Heart right ventricle (tissue), 16 donors: ENCODE measurements around the gene EME2. TPM values are rescaled to one million over a fixed set of nuclear protein-coding genes. Genes with fewer than 3 reads are reported as not detected.
A peak's percentile ranks its signal among the peaks of the same experiment; 100 is the strongest.

Experiments
- ATAC-seq, 8 donors: fragments of 200-7000 bp; cut with Tn5 transposase; one replicate each; pipeline ENCODE4 v1.9.1; 2020; ENCODE audit warnings: mild to moderate bottlenecking in 8 of 8, moderate library complexity in 8 of 8, moderate number of reproducible peaks in 1 of 8
- DNase-seq, 2 donors: peaks; one replicate each; pipeline ENCODE4 v3.0.0-alpha.2; 2020
- H3K27ac ChIP-seq, 10 donors: fragments of 200-600 bp; sonication (generic) in 2 of 10; one replicate each; pipeline versions ENCODE4 v1.5.0 to v1.8.0; 2020 to 2022; ENCODE audit warnings: mild to moderate bottlenecking in 3 of 10
- H3K27me3 ChIP-seq, 7 donors: fragments of 200-600 bp; one replicate each; pipeline ENCODE4 v1.8.0; 2021 to 2022; ENCODE audit warnings: mild to moderate bottlenecking in 2 of 7
- H3K36me3 ChIP-seq, 9 donors: fragments of 200-600 bp; sonication (generic) in 1 of 9; one replicate each; pipeline versions ENCODE4 v1.5.0 to v1.8.0; 2020 to 2022; ENCODE audit warnings: mild to moderate bottlenecking in 2 of 9
- H3K4me1 ChIP-seq, 9 donors: fragments of 200-600 bp; sonication (generic) in 1 of 9; one replicate each; pipeline versions ENCODE4 v1.5.0 to v1.8.0; 2020 to 2022; ENCODE audit warnings: mild to moderate bottlenecking in 4 of 9
- H3K4me3 ChIP-seq, 10 donors: fragments of 200-600 bp; sonication (generic) in 2 of 10; one replicate each; pipeline versions ENCODE4 v1.5.0 to v1.8.0; 2020 to 2022; ENCODE audit warnings: mild to moderate bottlenecking in 7 of 10, moderate library complexity in 2 of 10
- H3K9me3 ChIP-seq, 11 donors: fragments of 200-600 bp in 10 of 11; sonication (generic) in 2 of 11; one replicate each; pipeline versions ENCODE4 v1.5.0 to v1.8.0; 2013 to 2022; ENCODE audit warnings: mild to moderate bottlenecking in 2 of 11, control low read depth in 1 of 11, moderate library complexity in 1 of 11
- CTCF ChIP-seq, 9 donors: fragments of 200-600 bp; sonication (generic) in 2 of 9; IDR thresholded peaks; one replicate each; pipeline versions ENCODE4 v1.5.0 to v1.8.0; 2021 to 2022; ENCODE audit warnings: antibody characterized with exemption in 9 of 9, mild to moderate bottlenecking in 5 of 9, moderate library complexity in 1 of 9
- WGBS, 2 donors: extraction: QIAGEN DNeasy Blood & Tissue Kit; methylation state at CpG; one replicate each; pipeline ENCODE4 v1.1.7; 2013; ENCODE audit warnings: inconsistent platforms in 1 of 2; 5-methylcytosine and 5-hydroxymethylcytosine counted together
- intact Hi-C, 10 donors: fragments of 100-400 bp; cut with DNase I; formaldehyde crosslinking; loops; one replicate each; pipeline versions ENCODE4 v1.11.1 to v1.14.2; 2022
- polyA plus RNA-seq, 2 donors: library from polyadenylated mRNA; stranded (reverse); fragments of 200-250 nt; gene quantifications; one replicate each; pipeline ENCODE4 v1.2.3, GENCODE V29; 2013
- total RNA-seq, 10 donors: library from RNA; stranded (reverse); fragmentation: NEBNext Ultra II Directional in 3 of 10; extraction: Animal tissue kit (Norgen Biotek cat#: 25700) in 3 of 10; gene quantifications; one replicate each; pipeline versions ENCODE4 v1.2.1 to v1.2.4, GENCODE V29; 2021 to 2023
- donor health status: Arrhythmogenic right ventricular cardiomyopathy.
- donor health status: ischemic (EF 13 %, LVEDD 7.1; RV severe dilation, severe dysfunction).
- donor health status: healthy with polysubstance abuse.
- donor health status: DM: no; HTN: yes; CAD: no.
- donor health status: DM: no; HTN: no; CAD: no.
- donor health status: ischemic (EF 25% LVEDD 6.9; RV normal size, moderate dysfunction).
- donor health status: ischemic (EF 25% LVEDD 5.7; RV mildly dilated, moderate dysfunction).
- donor health status: healthy.
- donor health status: DM: yes; HTN: yes; CAD: no.
- donor health status: Ischemic cardiomyopathy.
- donor health status: ischemic (EF 35%, LVEDD 5.7; RV mildly dilated, moderate dysfunction).
- donor health status: nonischemic (EF 11% LVEDD 7.7; RV severe dilation, severe dysfunction).
- donor health status: DM: yes; HTN: yes; CAD: no.
- donor health status: PGD.
- donor health status: ischemic (EF 29% LVEDD 5.4; RV normal size, mild dysfunction).
- donor health status: nonischemic (EF 23%, LVEDD 6.1; RV moderate dilation, normal function).

Gene EME2
- total and polyA plus RNA-seq, 12 donors: 3.0 to 17.9 (median 7.3) TPM

GRCh38 chr16:1776991-1777374 lies 4.4 kb downstream of the EME2 start:
- WGBS, 2 donors: 87 to 89% methylated on average over 18 to 22 of the region's 22 CpGs
- intact Hi-C loops: loop anchor here in 1 of 10 donors (5.0 kb wide), 1 partner anchor 160 kb away; no protein-coding TSS in a partner anchor

GRCh38 chr16:1777375-1778199 lies 5.0 kb downstream of the EME2 start:
- Histone ChIP-seq H3K36me3 (peaks cover 0 to 63% (median 15%) of the 10 kb centered on the region in 9 donors), H3K4me3 (no peak overlapping the region), H3K4me1 (peaks cover 20 to 48% (median 35%) of the 10 kb centered on the region in 9 donors), H3K9me3 (no peaks in the 10 kb centered on the region), H3K27ac (no peak overlapping the region), H3K27me3 (no peaks in the 10 kb centered on the region)
- TF ChIP-seq CTCF (IDR thresholded peaks at IDR 0.05): no peak
- intact Hi-C loops: loop anchor here in 1 of 10 donors (5.0 kb wide), 1 partner anchor 160 kb away; no protein-coding TSS in a partner anchor
- WGBS, 2 donors: 79 to 83% methylated on average over 34 to 36 of the region's 36 CpGs
- ATAC-seq: no peak
- DNase-seq: peak in 1 of 2 donors; percentile 21

More at GRCh38 chr16:1776991-1777374, 4.4 kb downstream of the EME2 start:
- no peak for TF ChIP-seq CTCF (IDR thresholded peaks at IDR 0.05)
- H3K36me3 ChIP-seq: peaks cover 0 to 63% (median 15%) of the 10 kb centered on the region in 9 donors
- no peaks in the 10 kb centered on the region for H3K27me3 ChIP-seq
- no peaks in the 10 kb centered on the region for H3K9me3 ChIP-seq
- DNase-seq: no peak
- H3K27ac ChIP-seq: peak overlapping the region in 1 of 10 donors; percentile 5
- no peak for ATAC-seq
- H3K4me3 ChIP-seq: no peak overlapping the region
- H3K4me1 ChIP-seq: peaks cover 23 to 52% (median 39%) of the 10 kb centered on the region in 9 donors

- peaks cover 0 to 63% (median 15%) of the 10 kb centered on the region in 9 donors for H3K36me3 ChIP-seq
- ATAC-seq: no peak
- peaks cover 20 to 50% (median 38%) of the 10 kb centered on the region in 9 donors for H3K4me1 ChIP-seq
- intact Hi-C loops: loop anchor here in 1 of 10 donors (5.0 kb wide), 1 partner anchor 159 kb away; no protein-coding TSS in a partner anchor
- 84 to 86% methylated on average over 34 of the region's 34 CpGs for WGBS, 2 donors
- H3K4me3 ChIP-seq: no peak overlapping the region
- TF ChIP-seq CTCF (IDR thresholded peaks at IDR 0.05): no peak
- DNase-seq: peak in 1 of 2 donors; percentile 13
- no peaks in the 10 kb centered on the region for H3K9me3 ChIP-seq
- H3K27me3 ChIP-seq: no peaks in the 10 kb centered on the region
- H3K27ac ChIP-seq: peak overlapping the region in 1 of 10 donors; percentile 7
Observed at GRCh38 chr16:1778200-1779179, 5.9 kb downstream of the EME2 start.
